B cell (primary cell): ENCODE results near the gene SLC16A12. TPM values are rescaled to one million over a fixed set of nuclear protein-coding genes. Genes with fewer than 3 reads are reported as not detected.

Experiments
- ATAC-seq: fragments of 200-7000 bp; cut with Tn5 transposase; one replicate; pipeline ENCODE4 v1.10.0; 2021; ENCODE audit warnings: low read depth, mild to moderate bottlenecking, moderate number of reproducible peaks, moderate library complexity
- CTCF ChIA-PET: fragments of 350-600 bp; sonication (Branson Sonifier 250); formaldehyde crosslinking; loops from one replicate; lab custom pipeline; 2021; ENCODE audit warnings: antibody characterized with exemption, inconsistent platforms; lab: Charles Lee
- POLR2A ChIA-PET: fragments of 350-600 bp; sonication (Branson Sonifier 250); formaldehyde crosslinking; loops from one replicate; lab custom pipeline; 2021; ENCODE audit warnings: antibody characterized with exemption; lab: Charles Lee
- DNase-seq: peaks from one replicate; pipeline ENCODE4 v3.0.0; 2013
- H2AFZ ChIP-seq: 2 replicates; pipeline ENCODE4 v1.6.1; 2012; ENCODE audit warnings: mild to moderate bottlenecking, low read depth, low read length; ENCODE audit not compliant: insufficient read depth, poor library complexity, severe bottlenecking
- H3K27ac ChIP-seq, 2 donors: 1 replicate in 1 of 2; 2 replicates in 1 of 2; pipeline ENCODE4 v1.5.1; 2012 to 2013; ENCODE audit warnings: low read length in 2 of 2, mild to moderate bottlenecking in 2 of 2, moderate library complexity in 1 of 2
- H3K27me3 ChIP-seq, 4 experiments: fragments of 200-600 bp in 1 of 4; sonication (generic) in 1 of 4; replicated peaks in 1 of 4; 1 replicate in 2 of 4; 2 replicates in 2 of 4; pipeline versions ENCODE4 v1.6.1 to v1.7.0; 2013 to 2016; ENCODE audit warnings: low read length in 3 of 4, mild to moderate bottlenecking in 2 of 4, mixed read lengths in 1 of 4, moderate library complexity in 1 of 4; ENCODE audit not compliant: insufficient read depth in 4 of 4, control insufficient read depth in 3 of 4; ENCODE audit errors: control extremely low read depth in 1 of 4
- H3K36me3 ChIP-seq, 2 experiments: replicated peaks in 1 of 2; 1 replicate in 1 of 2; 2 replicates in 1 of 2; pipeline versions ENCODE4 v1.6.1 to v1.7.1; 2013; ENCODE audit warnings: low read length in 1 of 2; ENCODE audit not compliant: insufficient read depth in 2 of 2, control insufficient read depth in 1 of 2; ENCODE audit errors: control extremely low read depth in 1 of 2, extremely low read depth in 1 of 2
- H3K4me1 ChIP-seq, 2 donors: fragments of 200-600 bp in 1 of 2; sonication (generic) in 1 of 2; 1 replicate in 1 of 2; 2 replicates in 1 of 2; pipeline versions ENCODE4 v1.5.1 to v1.6.1; 2013 to 2017; ENCODE audit warnings: low read length in 2 of 2; ENCODE audit not compliant: control insufficient read depth in 2 of 2, insufficient read depth in 2 of 2
- H3K4me2 ChIP-seq: replicated peaks from 2 replicates; pipeline ENCODE3; 2012; ENCODE audit warnings: mild to moderate bottlenecking, low read depth, low read length; ENCODE audit not compliant: poor library complexity, severe bottlenecking
- H3K4me3 ChIP-seq, 5 experiments: fragments of 200-600 bp in 1 of 5; sonication (generic) in 1 of 5; 1 replicate in 3 of 5; 2 replicates in 2 of 5; pipeline versions ENCODE4 v1.5.1 to v1.7.0; 2011 to 2016; ENCODE audit warnings: low read length in 4 of 5, mild to moderate bottlenecking in 4 of 5, low read depth in 2 of 5, control low read depth in 1 of 5, moderate library complexity in 1 of 5; ENCODE audit not compliant: insufficient read depth in 1 of 5; ENCODE audit errors: control extremely low read depth in 1 of 5, extremely low read depth in 1 of 5
- H3K79me2 ChIP-seq: fragments of 200-600 bp; sonication (generic); one replicate; pipeline ENCODE4 v1.6.0; 2016; ENCODE audit warnings: low read length; ENCODE audit not compliant: control insufficient read depth, insufficient read depth
- H3K9ac ChIP-seq: fragments of 200-600 bp; sonication (generic); 2 replicates; pipeline ENCODE4 v1.6.1; 2017; ENCODE audit warnings: mild to moderate bottlenecking, low read length, moderate library complexity
- H3K9me3 ChIP-seq, 3 donors: one replicate each; pipeline versions ENCODE4 v1.6.1 to v1.7.1; 2013; ENCODE audit warnings: low read length in 2 of 3; ENCODE audit not compliant: control insufficient read depth in 2 of 3, insufficient read depth in 1 of 3; ENCODE audit errors: control extremely low read depth in 1 of 3
- H4K20me1 ChIP-seq: 2 replicates; pipeline ENCODE4 v1.6.0; 2012; ENCODE audit warnings: mild to moderate bottlenecking, low read length; ENCODE audit not compliant: insufficient read depth, control insufficient read depth, poor library complexity, severe bottlenecking
- H3K27ac Mint-ChIP-seq: one replicate; pipeline ENCODE4 v1.8.0; 2021; ENCODE audit warnings: mixed read lengths
- H3K27me3 Mint-ChIP-seq: one replicate; pipeline ENCODE4 v1.8.0; 2021; ENCODE audit warnings: mixed read lengths
- H3K4me1 Mint-ChIP-seq: one replicate; pipeline ENCODE4 v1.8.0; 2021; ENCODE audit warnings: mixed read lengths
- H3K4me3 Mint-ChIP-seq: one replicate; pipeline ENCODE4 v1.8.0; 2021; ENCODE audit warnings: mixed read lengths
- H3K9me3 Mint-ChIP-seq: one replicate; pipeline ENCODE4 v1.8.0; 2022; ENCODE audit warnings: mixed read lengths; ENCODE audit not compliant: insufficient read depth
- EZH2 ChIP-seq: IDR thresholded peaks from 2 replicates; pipeline ENCODE4 v1.6.1; 2012; ENCODE audit warnings: borderline replicate concordance, low read depth, mild to moderate bottlenecking, moderate library complexity, low read length; ENCODE audit not compliant: insufficient read depth, poor library complexity, severe bottlenecking
- WGBS: methylation state at CpG from one replicate; pipeline ENCODE4 v1.1.5; 2013; ENCODE audit warnings: missing lambda C conversion rate; ENCODE audit not compliant: insufficient coverage; 5-methylcytosine and 5-hydroxymethylcytosine counted together
- intact Hi-C: fragments of 100-400 bp; cut with micrococcal nuclease; formaldehyde crosslinking; loops from one replicate; pipeline ENCODE4 v1.10.0; 2022
- polyA plus RNA-seq: library from polyadenylated mRNA; depleted of rRNA; stranded (reverse); fragments of >200 nt; gene quantifications from 2 replicates; pipeline ENCODE4 v1.2.3, GENCODE V29; 2012
- total RNA-seq, 2 donors: library from RNA; stranded (reverse); fragments of 120-200 nt in 1 of 2; gene quantifications; 1 replicate in 1 of 2; 2 replicates in 1 of 2; pipeline versions ENCODE4 v1.2.3 to v1.2.4, GENCODE V29; 2013 to 2022
- TF ChIP-seq, protein P1 (sequence below): fragments of 200-600 bp; IDR thresholded peaks from one replicate; pipeline ENCODE4 v1.8.0; 2022; ENCODE audit warnings: antibody characterized with exemption, mild to moderate bottlenecking

SLC16A12 gene
- total and polyA plus RNA-seq, 2 donors (not counting 1 experiment from before 2014, with no cell fraction given) = not detected

DNA sequence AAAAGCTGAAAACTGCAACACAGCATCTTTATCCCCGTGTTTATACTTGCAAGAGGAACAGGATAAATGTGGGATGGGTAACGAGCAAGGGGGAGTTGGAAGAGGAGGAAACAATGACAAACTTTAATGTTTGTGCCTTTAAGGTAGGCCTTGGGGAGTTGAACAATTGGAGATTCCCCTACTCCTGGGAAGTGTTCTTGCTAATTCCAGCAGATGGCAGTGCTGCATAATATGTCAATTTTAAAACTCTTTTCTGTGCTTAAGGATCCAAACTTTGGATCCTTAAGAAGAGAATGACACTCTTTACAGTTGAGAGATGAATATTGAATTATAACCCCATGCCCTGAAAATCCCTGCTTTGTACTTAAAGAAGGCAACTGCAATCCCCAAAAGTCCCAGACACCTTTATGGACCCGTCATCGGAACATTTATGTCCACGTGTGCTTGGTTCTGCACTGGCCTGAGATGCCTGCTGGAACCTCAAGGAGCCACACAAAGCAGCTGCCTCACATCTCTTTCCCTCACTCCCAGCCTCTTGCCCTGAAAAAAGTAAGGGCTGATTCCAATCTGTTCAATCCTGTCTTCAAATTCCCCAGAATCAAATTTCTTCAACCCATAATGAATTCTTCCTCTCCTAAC, 109.0 kb downstream of the SLC16A12 start:
- H3K9me3 ChIP-seq = no peaks in the 10 kb centered on the region
- no peaks in the 10 kb centered on the region for H3K27me3 Mint-ChIP-seq
- no peak overlapping the region for H3K4me2 ChIP-seq
- H3K27ac ChIP-seq = no peak overlapping the region
- H2AFZ ChIP-seq = no peak overlapping the region
- H3K4me1 ChIP-seq = peaks cover 3% of the 10 kb centered on the region in 2 donors
- no peak overlapping the region for H3K27ac Mint-ChIP-seq
- H3K4me3 ChIP-seq = no peak overlapping the region
- H3K27me3 ChIP-seq = no peaks in the 10 kb centered on the region
- H3K9me3 Mint-ChIP-seq = no peaks in the 10 kb centered on the region
- H3K9ac ChIP-seq = no peak overlapping the region
- no peak overlapping the region for H3K4me3 Mint-ChIP-seq
- H3K4me1 Mint-ChIP-seq = peaks cover 6% of the 10 kb centered on the region
- H3K36me3 ChIP-seq = peaks cover 0 to 3% of the 10 kb centered on the region in 2 experiments
- POLR2A ChIA-PET = no interaction called here
- 100% methylated on average over 3 of the region's 5 CpGs for WGBS
- H4K20me1 ChIP-seq = no peaks in the 10 kb centered on the region
- DNase-seq = peak; percentile 58
- intact Hi-C loops = loop anchor here (1.0 kb wide), 1 partner anchor 138 kb away; no protein-coding TSS in a partner anchor
- TF ChIP-seq EZH2 = no peak
- TF ChIP-seq, protein P1, sequence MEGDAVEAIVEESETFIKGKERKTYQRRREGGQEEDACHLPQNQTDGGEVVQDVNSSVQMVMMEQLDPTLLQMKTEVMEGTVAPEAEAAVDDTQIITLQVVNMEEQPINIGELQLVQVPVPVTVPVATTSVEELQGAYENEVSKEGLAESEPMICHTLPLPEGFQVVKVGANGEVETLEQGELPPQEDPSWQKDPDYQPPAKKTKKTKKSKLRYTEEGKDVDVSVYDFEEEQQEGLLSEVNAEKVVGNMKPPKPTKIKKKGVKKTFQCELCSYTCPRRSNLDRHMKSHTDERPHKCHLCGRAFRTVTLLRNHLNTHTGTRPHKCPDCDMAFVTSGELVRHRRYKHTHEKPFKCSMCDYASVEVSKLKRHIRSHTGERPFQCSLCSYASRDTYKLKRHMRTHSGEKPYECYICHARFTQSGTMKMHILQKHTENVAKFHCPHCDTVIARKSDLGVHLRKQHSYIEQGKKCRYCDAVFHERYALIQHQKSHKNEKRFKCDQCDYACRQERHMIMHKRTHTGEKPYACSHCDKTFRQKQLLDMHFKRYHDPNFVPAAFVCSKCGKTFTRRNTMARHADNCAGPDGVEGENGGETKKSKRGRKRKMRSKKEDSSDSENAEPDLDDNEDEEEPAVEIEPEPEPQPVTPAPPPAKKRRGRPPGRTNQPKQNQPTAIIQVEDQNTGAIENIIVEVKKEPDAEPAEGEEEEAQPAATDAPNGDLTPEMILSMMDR = peak; percentile 76
- H3K79me2 ChIP-seq = no peaks in the 10 kb centered on the region
- CTCF ChIA-PET = interaction anchor here (0.7 to 1.3 kb wide), 2 partner anchors 136 to 275 kb away, joined by 3 to 4 read pairs; partner anchors contain the start of gene KIF20B
- ATAC-seq = no peak

DNA sequence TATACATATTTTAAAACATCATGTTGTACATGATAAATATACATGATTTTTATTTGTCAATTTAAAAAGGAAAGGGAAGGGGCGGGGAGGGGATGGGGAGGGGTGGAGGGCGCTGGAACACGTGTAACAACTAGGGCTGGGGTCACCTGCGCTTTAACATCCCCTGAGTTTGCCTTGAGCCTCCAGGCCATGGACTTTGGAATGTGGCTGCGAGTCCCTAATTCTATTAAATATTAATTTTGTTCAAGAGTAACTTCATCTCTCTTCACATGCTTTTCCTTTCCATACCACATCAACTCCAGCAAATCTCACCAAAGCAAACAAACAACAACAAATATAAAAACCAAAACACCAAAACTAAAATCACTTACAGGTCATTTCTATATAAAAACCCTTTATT, 110.4 kb downstream of the SLC16A12 start:
- ChIA-PET POLR2A (no interaction called here), CTCF (interaction anchor here (1.5 kb wide), 1 partner anchor 140 kb away, joined by 6 read pairs; no protein-coding TSS in a partner anchor)
- Mint-ChIP-seq H3K4me3 (no peak overlapping the region), H3K27me3 (no peaks in the 10 kb centered on the region), H3K4me1 (peaks cover 14% of the 10 kb centered on the region), H3K9me3 (no peaks in the 10 kb centered on the region), H3K27ac (no peak overlapping the region)
- Histone ChIP-seq H3K4me2 (no peak overlapping the region), H3K9ac (no peak overlapping the region), H3K9me3 (no peaks in the 10 kb centered on the region), H4K20me1 (no peaks in the 10 kb centered on the region), H3K4me3 (no peak overlapping the region), H3K27me3 (no peaks in the 10 kb centered on the region), H3K4me1 (peaks cover 3% of the 10 kb centered on the region in 2 donors), H2AFZ (no peak overlapping the region), H3K27ac (no peak overlapping the region), H3K79me2 (no peaks in the 10 kb centered on the region), H3K36me3 (peaks cover 0 to 15% of the 10 kb centered on the region in 2 experiments)
- no peak for TF ChIP-seq EZH2
- TF ChIP-seq, protein P1 = no peak
- DNase-seq (no peak), ATAC-seq (no peak)
- WGBS = no CpG with 5 or more reads among the region's 5 CpGs
- intact Hi-C loops = no loop called here
